Erythroblast (primary cell): ENCODE data around the gene CAMK4.

Source experiments
- GATA1 ChIP-seq: IDR thresholded peaks from 2 replicates; pipeline ENCODE4 v1.6.1; 2011; ENCODE audit warnings: low read depth, mild to moderate bottlenecking, control low read depth, low read length, moderate library complexity
- POLR2A ChIP-seq: IDR thresholded peaks from 2 replicates; pipeline ENCODE4 v1.6.1; 2011; ENCODE audit warnings: mild to moderate bottlenecking, low read length

DNA sequence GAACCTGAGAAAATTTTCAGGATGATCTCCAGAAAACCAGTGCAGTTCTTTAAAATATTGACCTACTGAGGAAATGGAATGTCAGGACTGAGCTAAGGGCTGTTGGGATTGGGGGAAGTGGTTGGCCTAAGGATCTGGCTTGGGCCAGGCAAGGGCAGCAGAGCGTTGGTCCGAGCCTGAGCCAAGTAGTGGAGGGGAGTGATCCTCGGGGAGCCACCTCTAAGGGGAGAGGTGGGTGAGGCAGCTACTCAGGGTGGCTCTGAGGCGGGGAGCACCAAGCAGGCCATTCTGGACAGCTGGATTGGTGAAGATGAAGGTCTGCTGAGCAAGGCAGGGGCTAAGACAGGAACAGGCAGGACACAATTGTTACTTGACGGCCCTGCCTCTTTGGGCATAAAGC lies 11.5 kb downstream of the CAMK4 start:
- TF ChIP-seq POLR2A (no peak), GATA1 (no peak)
